NCI-H345 treated with DMSO at 0.1 percent for 48 hours (cell line): ENCODE results near the gene SUOX.
A peak's percentile ranks its signal among the peaks of the same experiment; 100 is the strongest.
"Not testable (repeated sequence)": the region's sequence is repeated elsewhere in the genome, so short reads cannot be mapped to it uniquely, and the experiment has no call there.

Source experiments
- DNase-seq: peaks from one replicate; lab custom pipeline; 2025; ENCODE audit not compliant: unreplicated experiment; lab: John Stamatoyannopoulos, UW

Gene SUOX

GRCh38 chr12:55982319-55982936, 14.6 kb upstream of the SUOX start:
- no peak for DNase-seq

DNA sequence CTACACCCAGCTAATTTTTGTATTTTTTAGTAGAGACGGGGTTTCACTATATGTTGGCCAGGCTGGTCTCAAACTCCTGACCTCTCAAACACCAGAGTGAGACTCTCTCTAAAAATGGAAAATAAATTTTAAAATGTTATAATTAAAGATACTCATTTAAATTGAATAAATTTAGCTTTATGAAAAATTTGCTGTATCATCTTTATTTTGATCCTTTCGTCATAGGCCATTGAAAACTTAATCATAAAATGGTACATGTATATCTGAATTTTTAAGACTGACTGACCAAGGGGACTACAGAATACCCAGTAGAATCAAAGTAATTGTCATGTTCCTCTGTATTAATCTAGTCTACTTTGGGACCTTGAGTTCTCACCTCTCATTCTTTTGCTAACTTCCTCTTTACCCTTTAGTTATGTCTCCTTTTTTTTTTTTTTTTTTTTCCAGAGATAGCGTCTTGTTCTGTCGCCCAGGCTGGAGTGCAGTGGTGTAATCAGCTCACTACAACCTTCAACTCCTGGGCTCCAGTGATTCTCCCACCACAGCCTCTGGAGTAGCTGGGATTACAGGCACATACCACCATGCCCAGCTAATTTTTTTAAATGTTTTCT, 13.7 kb upstream of the SUOX start:
- DNase-seq = no peak

- DNase-seq = no peak
Measured at GRCh38 chr12:55984861-55985260, 12.2 kb upstream of the SUOX start.

DNA sequence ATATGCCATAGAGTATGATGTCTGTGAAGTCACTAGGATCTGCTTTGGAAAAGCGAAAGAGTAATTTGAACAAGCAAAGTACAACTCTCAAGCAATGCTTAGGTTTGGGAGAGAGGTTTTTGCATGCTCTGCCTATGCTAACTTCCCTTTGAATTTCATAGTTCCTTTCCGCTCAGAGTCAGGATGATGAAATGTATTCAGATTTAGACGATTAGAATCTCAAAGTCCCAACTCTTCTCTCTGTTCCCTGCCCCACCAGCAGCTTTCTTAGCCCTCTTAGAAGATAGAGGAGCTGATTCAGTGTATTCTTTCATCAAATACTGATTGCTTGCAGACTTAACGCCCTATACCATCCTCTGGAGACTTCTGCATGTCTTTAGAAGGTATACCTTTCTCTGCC, 11.7 kb upstream of the SUOX start:
- DNase-seq = no peak

DNA sequence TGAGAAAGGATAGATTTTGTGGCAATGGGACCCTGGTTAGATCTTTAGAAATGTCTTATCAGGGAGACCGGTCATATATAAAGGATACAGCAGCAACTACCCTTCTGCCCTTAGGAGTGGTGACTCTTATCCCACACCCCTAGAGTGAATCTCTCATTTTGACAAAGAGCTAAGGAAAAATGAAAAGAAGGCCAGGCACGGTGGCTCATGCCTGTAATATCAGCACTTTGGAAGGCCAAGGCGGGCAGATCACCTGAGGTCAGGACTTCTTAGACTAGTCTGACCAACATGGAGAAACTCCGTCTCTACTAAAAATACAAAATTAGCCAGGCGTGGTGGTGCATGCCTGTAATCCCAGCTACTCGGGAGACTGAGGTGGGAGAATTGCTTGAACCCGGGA, 11.1 kb upstream of the SUOX start:
- DNase-seq = not testable (repeated sequence)

- no peak for DNase-seq
Measured at GRCh38 chr12:55991110-55991509, 6.0 kb upstream of the SUOX start.

DNA sequence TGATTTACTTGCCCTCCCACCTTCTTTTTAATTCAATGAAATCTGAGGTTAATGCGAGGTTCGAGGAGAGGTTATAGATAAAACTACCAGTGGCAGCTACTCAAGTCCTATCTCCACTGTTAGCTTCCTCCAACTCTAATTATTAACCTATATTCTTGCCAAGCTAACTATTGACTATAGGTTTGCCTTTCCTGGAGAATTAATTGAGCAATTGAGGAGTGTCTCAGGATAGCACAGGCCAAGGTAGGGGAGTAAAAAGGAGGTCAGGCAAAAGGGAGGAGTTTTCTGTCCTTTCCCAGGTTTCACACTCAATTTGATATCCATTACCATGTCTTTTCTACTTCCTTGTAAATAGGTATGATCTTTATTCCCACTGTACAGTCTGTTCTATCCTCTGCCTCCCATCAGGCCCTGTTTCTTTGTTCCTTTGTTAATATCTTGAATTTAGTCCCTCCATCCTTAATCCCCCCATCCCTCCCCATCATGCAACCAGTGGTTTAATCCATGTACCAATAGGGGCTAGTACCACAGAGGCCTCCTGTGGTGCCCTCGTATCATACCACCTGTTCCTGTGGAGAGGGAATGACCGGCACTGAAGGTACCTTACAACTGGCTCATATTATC, 3.7 kb upstream of the SUOX start:
- no peak for DNase-seq

DNA sequence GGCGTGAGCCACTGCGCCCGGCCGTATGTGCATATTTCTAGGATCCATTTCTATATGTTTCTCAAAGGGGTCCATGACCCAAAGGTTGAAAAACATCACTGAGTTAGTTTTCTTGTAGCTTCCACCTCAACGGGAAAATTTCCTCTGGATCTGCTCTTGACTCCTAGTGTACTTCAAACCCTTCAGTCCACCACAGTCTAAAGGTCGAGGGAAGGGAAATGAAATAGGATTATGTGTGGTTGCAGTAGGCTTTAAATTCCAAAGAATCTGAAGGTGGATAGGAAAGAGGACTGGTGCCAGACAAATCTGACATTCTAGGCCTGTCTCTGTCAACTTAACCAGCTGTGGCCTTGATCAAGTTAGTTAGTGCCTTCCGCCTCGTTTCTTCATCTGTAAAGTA, 1.7 kb upstream of the SUOX start:
- DNase-seq = no peak

GRCh38 chr12:55996201-55996714, 818 bp upstream of the SUOX start:
- DNase-seq = peak; percentile 69

- DNase-seq = no peak
Measured at GRCh38 chr12:55997535-55997859, 421 bp downstream of the SUOX start.

GRCh38 chr12:55999522-55999921, 2.4 kb downstream of the SUOX start:
- DNase-seq = not testable (repeated sequence)

DNA sequence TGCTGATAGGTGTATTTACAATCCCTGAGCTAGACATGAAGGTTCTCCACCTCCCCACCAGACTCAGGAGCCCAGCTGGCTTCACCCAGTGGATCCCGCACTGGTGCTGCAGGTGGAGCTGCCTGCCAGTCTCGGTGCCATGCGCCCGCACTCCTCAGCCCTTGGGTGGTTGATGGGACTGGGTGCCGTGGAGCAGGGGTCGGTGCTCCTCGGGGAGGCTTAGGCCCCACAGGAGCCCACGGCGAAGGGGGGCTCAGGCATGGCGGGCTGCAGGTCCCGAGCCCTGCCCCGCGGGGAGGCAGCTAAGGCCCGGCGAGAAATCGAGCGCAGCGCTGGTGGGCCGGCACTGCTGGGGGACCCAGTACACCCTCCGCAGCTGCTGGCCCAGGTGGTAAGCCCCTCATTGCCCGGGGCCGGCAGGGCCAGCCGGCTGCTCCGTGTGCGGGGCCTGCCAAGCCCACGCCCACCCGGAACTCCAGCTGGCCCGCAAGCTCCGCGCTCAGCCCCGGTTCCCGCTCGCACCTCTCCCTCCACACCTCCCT, 3.0 kb downstream of the SUOX start:
- not testable (repeated sequence) for DNase-seq

GRCh38 chr12:56001487-56002100, 4.5 kb downstream of the SUOX start:
- DNase-seq = no peak

DNA sequence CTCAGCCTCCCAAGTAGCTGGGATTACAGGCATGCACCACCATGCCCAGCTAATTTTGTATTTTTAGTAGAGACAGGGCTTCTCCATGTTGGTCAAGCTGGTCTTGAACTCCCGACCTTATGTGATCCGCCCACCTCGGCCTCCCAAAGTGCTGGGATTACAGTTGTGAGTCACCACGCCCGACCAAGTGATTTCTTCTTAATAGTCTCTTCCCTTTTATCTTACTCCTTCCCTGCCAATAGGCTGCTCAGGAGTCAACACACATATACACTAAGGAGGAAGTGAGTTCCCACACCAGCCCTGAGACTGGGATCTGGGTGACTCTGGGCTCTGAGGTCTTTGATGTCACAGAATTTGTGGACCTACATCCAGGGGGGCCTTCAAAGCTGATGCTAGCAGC, 6.3 kb downstream of the SUOX start:
- DNase-seq = not testable (repeated sequence)

DNA sequence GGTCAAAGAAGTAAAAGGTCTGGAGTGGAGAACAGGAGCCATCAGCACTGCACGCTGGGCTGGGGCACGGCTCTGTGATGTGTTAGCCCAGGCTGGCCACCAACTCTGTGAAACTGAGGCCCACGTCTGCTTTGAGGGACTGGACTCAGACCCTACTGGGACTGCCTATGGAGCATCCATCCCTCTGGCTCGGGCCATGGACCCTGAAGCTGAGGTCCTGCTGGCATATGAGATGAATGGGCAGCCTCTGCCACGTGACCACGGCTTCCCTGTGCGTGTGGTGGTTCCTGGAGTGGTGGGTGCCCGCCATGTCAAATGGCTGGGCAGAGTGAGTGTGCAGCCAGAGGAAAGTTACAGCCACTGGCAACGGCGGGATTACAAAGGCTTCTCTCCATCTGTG, 7.1 kb downstream of the SUOX start:
- no peak for DNase-seq

DNA sequence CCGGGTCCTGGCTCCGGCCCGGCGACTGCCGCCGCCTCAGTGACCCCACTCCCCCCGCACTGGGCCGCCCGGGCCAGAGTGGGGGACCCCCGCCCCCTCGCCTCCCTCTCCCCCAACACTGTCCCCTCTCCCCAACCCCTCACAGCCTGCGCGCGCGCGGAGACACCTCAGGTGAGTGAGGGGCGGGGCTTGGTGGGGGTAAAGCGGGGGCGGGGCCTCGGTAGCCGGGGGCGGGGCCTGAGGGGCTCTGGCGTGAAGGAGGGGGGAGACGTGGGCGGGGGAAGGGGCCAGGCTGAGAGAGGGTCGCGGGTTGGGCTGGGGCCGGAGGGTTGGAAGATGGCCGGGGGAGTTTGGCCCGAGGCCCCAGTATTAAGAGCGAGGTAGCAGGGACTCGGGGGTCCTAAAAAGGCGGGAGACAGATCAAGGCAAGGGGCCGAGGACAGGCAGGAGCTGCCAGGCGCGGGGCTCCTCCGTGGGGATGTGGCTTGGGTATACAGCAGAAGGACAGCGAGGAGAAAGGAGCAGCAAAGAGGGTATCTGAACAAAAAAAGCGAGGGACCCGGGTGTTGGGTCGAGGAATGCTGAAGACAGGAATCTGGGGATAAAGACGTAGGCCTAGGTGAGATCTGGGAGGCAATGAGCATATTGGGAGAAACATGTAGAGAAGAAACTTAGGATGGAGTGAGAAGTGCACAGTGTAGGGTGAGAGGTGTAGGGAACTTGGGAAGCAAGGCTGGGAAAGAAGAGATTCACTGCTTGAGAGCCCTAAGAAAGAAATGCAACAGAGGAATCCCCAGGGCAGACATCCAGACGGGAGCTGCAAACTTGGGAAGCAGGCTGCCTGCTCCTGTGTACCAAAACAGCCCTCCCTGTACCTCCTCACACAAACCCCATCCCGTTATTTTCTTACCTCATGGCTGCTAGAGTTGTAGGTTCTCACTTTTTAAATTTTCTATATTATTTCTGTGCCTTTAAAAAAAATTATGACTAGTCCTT, 10.8 kb downstream of the SUOX start:
- peak; percentile 48 for DNase-seq

DNA sequence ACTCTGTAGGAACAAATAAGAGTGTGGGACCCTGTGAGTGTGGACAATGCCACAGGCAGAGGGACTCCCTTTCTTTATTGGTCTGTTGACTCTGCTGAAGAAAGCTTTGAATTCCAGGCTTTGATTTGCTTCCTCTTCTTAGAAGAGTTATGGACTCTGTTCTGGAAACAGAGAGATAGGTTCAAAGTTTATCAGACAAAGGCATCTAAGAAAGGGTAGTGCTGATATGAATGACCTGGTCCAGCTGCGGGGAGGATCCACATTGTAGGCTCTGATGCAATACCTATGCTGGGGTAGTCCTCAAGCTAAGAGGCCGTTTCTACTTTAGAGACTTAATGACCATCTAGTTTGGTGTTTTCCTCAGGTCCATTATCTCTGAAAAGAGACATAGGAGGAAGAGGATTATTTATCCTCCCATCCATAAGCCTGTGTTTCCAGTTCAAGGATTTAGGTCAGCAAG, 13.1 kb downstream of the SUOX start:
- DNase-seq = no peak

DNA sequence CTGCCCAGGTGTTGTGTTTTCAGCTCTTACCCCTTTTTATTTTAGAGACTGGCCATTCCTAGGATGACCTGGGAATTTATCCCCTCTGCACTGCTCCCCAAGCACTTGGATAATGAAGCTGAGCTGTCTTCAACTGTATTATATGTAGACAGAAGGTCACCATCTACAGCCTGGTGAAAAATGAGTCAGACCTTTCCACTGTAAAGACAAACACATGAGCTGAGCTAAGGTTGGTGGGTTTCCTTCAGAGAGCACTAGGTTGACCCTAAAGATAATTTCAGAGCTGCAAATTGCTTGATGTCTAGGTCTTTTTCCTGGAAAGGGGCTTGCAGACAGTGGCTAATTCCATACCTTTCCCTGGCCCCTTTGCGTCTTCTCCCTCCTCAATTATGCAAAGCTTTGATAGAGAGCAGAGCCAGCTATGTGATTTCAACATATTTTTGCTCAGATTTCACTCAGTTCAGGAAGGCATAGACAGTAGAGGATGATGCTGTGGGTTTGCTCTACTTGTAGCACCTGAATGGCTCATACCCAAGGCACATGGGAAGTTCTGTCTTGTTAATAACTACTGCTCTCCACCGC, 14.5 kb downstream of the SUOX start:
- DNase-seq = no peak

GRCh38 chr12:56013482-56013881, 16.4 kb downstream of the SUOX start:
- no peak for DNase-seq

- no peak for DNase-seq
Measured at GRCh38 chr12:56014205-56014604, 17.1 kb downstream of the SUOX start.
